HG03460 (cell line): ENCODE measurements around the gene LARP1.
A peak's percentile ranks its signal among the peaks of the same experiment; 100 is the strongest.
"Not testable (repeated sequence)": the region's sequence is repeated elsewhere in the genome, so short reads cannot be mapped to it uniquely, and the experiment has no call there.

ENCODE experiments used
- ATAC-seq: cut with Tn5 transposase; IDR thresholded peaks from one replicate; pipeline ENCODE4 v1.9.1; 2021; ENCODE audit not compliant: unreplicated experiment

The LARP1 gene

GRCh38 chr5:154755361-154756008, at the start of gene LARP1:
Gene LARP1 (plus strand): TSS chr5:154755377. CDS start chr5:154755758, 381 bp downstream.
- peak; percentile 6 for ATAC-seq

- ATAC-seq: no peak
Measured at GRCh38 chr5:154706416-154706815, 48.8 kb upstream of the LARP1 start.

GRCh38 chr5:154707641-154708040, 47.5 kb upstream of the LARP1 start:
- ATAC-seq: no peak

GRCh38 chr5:154708207-154708606, 47.0 kb upstream of the LARP1 start:
- no peak for ATAC-seq

GRCh38 chr5:154708846-154709245, 46.3 kb upstream of the LARP1 start:
- ATAC-seq: no peak

- ATAC-seq: no peak
Measured at GRCh38 chr5:154709368-154710305, 45.5 kb upstream of the LARP1 start.

GRCh38 chr5:154712518-154713437, 42.4 kb upstream of the LARP1 start:
- ATAC-seq: no peak

- ATAC-seq: no peak
Measured at GRCh38 chr5:154713615-154714125, 41.5 kb upstream of the LARP1 start.

GRCh38 chr5:154714266-154714986, 40.8 kb upstream of the LARP1 start:
- ATAC-seq: peak; percentile 82

- ATAC-seq: no peak
Measured at GRCh38 chr5:154721481-154722058, 33.6 kb upstream of the LARP1 start.

- no peak for ATAC-seq
Measured at GRCh38 chr5:154722097-154722496, 33.1 kb upstream of the LARP1 start.

- ATAC-seq: no peak
Measured at GRCh38 chr5:154722936-154723335, 32.2 kb upstream of the LARP1 start.

GRCh38 chr5:154723740-154724505, 31.3 kb upstream of the LARP1 start:
- ATAC-seq: no peak

GRCh38 chr5:154727361-154727760, 27.8 kb upstream of the LARP1 start:
- no peak for ATAC-seq

- no peak for ATAC-seq
Measured at GRCh38 chr5:154728939-154729588, 26.1 kb upstream of the LARP1 start.

GRCh38 chr5:154729613-154730012, 25.6 kb upstream of the LARP1 start:
- no peak for ATAC-seq

GRCh38 chr5:154730761-154731160, 24.4 kb upstream of the LARP1 start:
- not testable (repeated sequence) for ATAC-seq

- ATAC-seq: no peak
Measured at GRCh38 chr5:154732212-154732611, 23.0 kb upstream of the LARP1 start.
